ENCODE measurements around the gene TM7SF3. TPM values are rescaled to one million over a fixed set of nuclear protein-coding genes. Genes with fewer than 3 reads are reported as not detected.
"Not testable (repeated sequence)": the region's sequence is repeated elsewhere in the genome, so short reads cannot be mapped to it uniquely, and the experiment has no call there.

TM7SF3 gene
- total RNA-seq, 8 experiments from 2014 or later, result 26.4 to 70.4 (median 39.6) TPM

GRCh38 chr12:26991826-26992225 lies 22.4 kb downstream of the TM7SF3 start:
- in situ Hi-C loops (cut with MboI; ENCODE audit: low pct_unique_long_range_greater_than_20kb in 2 of 9, low sequenced_read_pairs in 9 of 9, unreplicated experiment in 9 of 9), result no loop called here
- no peak for ATAC-seq (replicated peaks in 6 of 8)
- 80 to 100% (median 94%) methylated on average over 1 to 4 of the region's 4 CpGs; no CpG with 5 or more reads in 1 of the 10 experiments for WGBS, 10 experiments
- Histone ChIP-seq H3K4me3 (no peak overlapping the region), H3K4me1 (replicated peaks in 1 of 2) (no peaks in the 10 kb centered on the region), H3K27ac (no peak overlapping the region)

- 52 to 100% (median 96%) methylated on average over 3 to 4 of the region's 4 CpGs; no CpG with 5 or more reads in 2 of the 10 experiments for WGBS, 10 experiments
- Histone ChIP-seq H3K4me3 (no peak overlapping the region), H3K4me1 (replicated peaks in 1 of 2) (no peaks in the 10 kb centered on the region), H3K27ac (no peak overlapping the region)
- no peak for ATAC-seq (replicated peaks in 6 of 8)
- in situ Hi-C loops (cut with MboI; ENCODE audit: low pct_unique_long_range_greater_than_20kb in 2 of 9, low sequenced_read_pairs in 9 of 9, unreplicated experiment in 9 of 9), result no loop called here
Observed at GRCh38 chr12:26989873-26990272, 24.3 kb downstream of the TM7SF3 start.

- in situ Hi-C loops (cut with MboI; ENCODE audit: low pct_unique_long_range_greater_than_20kb in 2 of 9, low sequenced_read_pairs in 9 of 9, unreplicated experiment in 9 of 9), result no loop called here
- no peak for ATAC-seq (replicated peaks in 6 of 8)
- Histone ChIP-seq H3K27ac (no peak overlapping the region), H3K4me1 (replicated peaks in 1 of 2) (no peaks in the 10 kb centered on the region), H3K4me3 (no peak overlapping the region)
- WGBS, 10 experiments, result 60 to 100% (median 100%) methylated on average over 1 to 4 of the region's 4 CpGs; no CpG with 5 or more reads in 4 of the 10 experiments
Observed at GRCh38 chr12:26988703-26989102, 25.5 kb downstream of the TM7SF3 start.

- no peak for ATAC-seq (replicated peaks in 6 of 8)
- 82 to 100% (median 96%) methylated on average over 1 to 9 of the region's 10 CpGs for WGBS, 10 experiments
- Histone ChIP-seq H3K4me3 (no peak overlapping the region), H3K27ac (no peak overlapping the region), H3K4me1 (replicated peaks in 1 of 2) (no peaks in the 10 kb centered on the region)
- in situ Hi-C loops (cut with MboI; ENCODE audit: low pct_unique_long_range_greater_than_20kb in 2 of 9, low sequenced_read_pairs in 9 of 9, unreplicated experiment in 9 of 9), result no loop called here
Observed at GRCh38 chr12:26987634-26988424, 26.4 kb downstream of the TM7SF3 start.

GRCh38 chr12:26982866-26983265 lies 31.3 kb downstream of the TM7SF3 start:
- no peak overlapping the region for H3K27ac ChIP-seq
- 83 to 100% (median 100%) methylated on average over 1 to 2 of the region's 2 CpGs; no CpG with 5 or more reads in 1 of the 10 experiments for WGBS, 10 experiments
- H3K4me1 ChIP-seq (replicated peaks in 1 of 2), result no peaks in the 10 kb centered on the region
- H3K4me3 ChIP-seq, result no peak overlapping the region
- no peak for ATAC-seq (replicated peaks in 6 of 8)
- in situ Hi-C loops (cut with MboI; ENCODE audit: low pct_unique_long_range_greater_than_20kb in 2 of 9, low sequenced_read_pairs in 9 of 9, unreplicated experiment in 9 of 9), result no loop called here

GRCh38 chr12:26979733-26980132 lies 34.5 kb downstream of the TM7SF3 start:
- no peak overlapping the region for H3K4me3 ChIP-seq
- no peaks in the 10 kb centered on the region for H3K4me1 ChIP-seq (replicated peaks in 1 of 2)
- WGBS, 10 experiments, result 92 to 100% (median 96%) methylated on average over 1 to 11 of the region's 11 CpGs; no CpG with 5 or more reads in 3 of the 10 experiments
- in situ Hi-C loops (cut with MboI; ENCODE audit: low pct_unique_long_range_greater_than_20kb in 2 of 9, low sequenced_read_pairs in 9 of 9, unreplicated experiment in 9 of 9), result no loop called here
- no peak for ATAC-seq (replicated peaks in 6 of 8)
- no peak overlapping the region for H3K27ac ChIP-seq

- no peaks in the 10 kb centered on the region for H3K4me1 ChIP-seq (replicated peaks in 1 of 2)
- no peak overlapping the region for H3K4me3 ChIP-seq
- H3K27ac ChIP-seq, result no peak overlapping the region
- WGBS, 10 experiments, result 43 to 100% (median 100%) methylated on average over 1 of the region's 1 CpG; no CpG with 5 or more reads in 3 of the 10 experiments
- in situ Hi-C loops (cut with MboI; ENCODE audit: low pct_unique_long_range_greater_than_20kb in 2 of 9, low sequenced_read_pairs in 9 of 9, unreplicated experiment in 9 of 9), result no loop called here
- ATAC-seq (replicated peaks in 6 of 8), result no peak
Observed at GRCh38 chr12:26978801-26979200, 35.4 kb downstream of the TM7SF3 start.

- Histone ChIP-seq H3K4me3 (no peak overlapping the region), H3K27ac (no peak overlapping the region), H3K4me1 (replicated peaks in 1 of 2) (no peaks in the 10 kb centered on the region)
- ATAC-seq (replicated peaks in 6 of 8), result no peak
- in situ Hi-C loops (cut with MboI; ENCODE audit: low pct_unique_long_range_greater_than_20kb in 2 of 9, low sequenced_read_pairs in 9 of 9, unreplicated experiment in 9 of 9), result no loop called here
- WGBS, 10 experiments, result 64 to 100% (median 100%) methylated on average over 1 to 2 of the region's 2 CpGs; no CpG with 5 or more reads in 3 of the 10 experiments
Observed at GRCh38 chr12:26976687-26977086, 37.5 kb downstream of the TM7SF3 start.

- 40 to 100% (median 76%) methylated on average over 1 to 2 of the region's 2 CpGs for WGBS, 10 experiments
- no peak overlapping the region for H3K4me3 ChIP-seq
- no peak overlapping the region for H3K27ac ChIP-seq
- no peaks in the 10 kb centered on the region for H3K4me1 ChIP-seq (replicated peaks in 1 of 2)
- no peak for ATAC-seq (replicated peaks in 6 of 8)
- in situ Hi-C loops (cut with MboI; ENCODE audit: low pct_unique_long_range_greater_than_20kb in 2 of 9, low sequenced_read_pairs in 9 of 9, unreplicated experiment in 9 of 9), result no loop called here
Observed at GRCh38 chr12:26971963-26972362, 42.2 kb downstream of the TM7SF3 start.

GRCh38 chr12:26970136-26970535 lies 44.0 kb downstream of the TM7SF3 start:
- Histone ChIP-seq H3K4me1 (replicated peaks in 1 of 2) (no peaks in the 10 kb centered on the region), H3K4me3 (no peak overlapping the region), H3K27ac (no peak overlapping the region)
- WGBS, 10 experiments, result 92 to 100% (median 100%) methylated on average over 1 to 2 of the region's 2 CpGs; no CpG with 5 or more reads in 5 of the 10 experiments
- no peak for ATAC-seq (replicated peaks in 6 of 8)
- in situ Hi-C loops (cut with MboI; ENCODE audit: low pct_unique_long_range_greater_than_20kb in 2 of 9, low sequenced_read_pairs in 9 of 9, unreplicated experiment in 9 of 9), result no loop called here

GRCh38 chr12:26966842-26967241 lies 47.3 kb downstream of the TM7SF3 start:
- H3K27ac ChIP-seq, result no peak overlapping the region
- WGBS, 10 experiments, result 89 to 100% (median 100%) methylated on average over 1 to 3 of the region's 3 CpGs; no CpG with 5 or more reads in 2 of the 10 experiments
- H3K4me1 ChIP-seq (replicated peaks in 1 of 2), result no peaks in the 10 kb centered on the region
- in situ Hi-C loops (cut with MboI; ENCODE audit: low pct_unique_long_range_greater_than_20kb in 2 of 9, low sequenced_read_pairs in 9 of 9, unreplicated experiment in 9 of 9), result no loop called here
- no peak overlapping the region for H3K4me3 ChIP-seq
- no peak for ATAC-seq (replicated peaks in 6 of 8)

GRCh38 chr12:26963413-26963812 lies 50.8 kb downstream of the TM7SF3 start:
- in situ Hi-C loops (cut with MboI; ENCODE audit: low pct_unique_long_range_greater_than_20kb in 2 of 9, low sequenced_read_pairs in 9 of 9, unreplicated experiment in 9 of 9), result no loop called here
- WGBS, 10 experiments, result 14 to 100% (median 91%) methylated on average over 1 of the region's 1 CpG; no CpG with 5 or more reads in 1 of the 10 experiments
- Histone ChIP-seq H3K4me3 (no peak overlapping the region), H3K4me1 (replicated peaks in 1 of 2) (no peaks in the 10 kb centered on the region), H3K27ac (no peak overlapping the region)
- no peak for ATAC-seq (replicated peaks in 6 of 8)

GRCh38 chr12:26961803-26962202 lies 52.4 kb downstream of the TM7SF3 start:
- 0 to 100% (median 83%) methylated on average over 1 of the region's 1 CpG; no CpG with 5 or more reads in 1 of the 10 experiments for WGBS, 10 experiments
- Histone ChIP-seq H3K4me1 (replicated peaks in 1 of 2) (no peaks in the 10 kb centered on the region), H3K4me3 (no peak overlapping the region), H3K27ac (no peak overlapping the region)
- in situ Hi-C loops (cut with MboI; ENCODE audit: low pct_unique_long_range_greater_than_20kb in 2 of 9, low sequenced_read_pairs in 9 of 9, unreplicated experiment in 9 of 9), result no loop called here
- no peak for ATAC-seq (replicated peaks in 6 of 8)

- H3K4me3 ChIP-seq; ATAC-seq (replicated peaks in 6 of 8); H3K4me1 ChIP-seq (replicated peaks in 1 of 2); H3K27ac ChIP-seq; in situ Hi-C loops (cut with MboI; ENCODE audit: low pct_unique_long_range_greater_than_20kb in 2 of 9, low sequenced_read_pairs in 9 of 9, unreplicated experiment in 9 of 9): not testable (repeated sequence)
- 77 to 100% (median 92%) methylated on average over 2 to 7 of the region's 7 CpGs for WGBS, 10 experiments
Observed at GRCh38 chr12:26961391-26961790, 52.8 kb downstream of the TM7SF3 start.
